GM12801 (cell line): Measurements from ENCODE around the gene PXK.
A peak's percentile ranks its signal among the peaks of the same experiment; 100 is the strongest.

Experiments used
- CTCF ChIP-seq: IDR thresholded peaks from one replicate; pipeline ENCODE4 v1.5.1; 2011; ENCODE audit warnings: control low read depth; ENCODE audit not compliant: insufficient read length; ENCODE audit errors: extremely low read depth

Gene PXK

GRCh38 chr3:58296269-58296668, 36.4 kb upstream of the PXK start:
- TF ChIP-seq CTCF: no peak

GRCh38 chr3:58296843-58297242, 35.8 kb upstream of the PXK start:
- no peak for TF ChIP-seq CTCF

- no peak for TF ChIP-seq CTCF
These were observed 34.5 kb upstream of the PXK start for GRCh38 chr3:58298190-58298589.

GRCh38 chr3:58299075-58299474, 33.6 kb upstream of the PXK start:
- no peak for TF ChIP-seq CTCF

GRCh38 chr3:58299839-58300516, 32.7 kb upstream of the PXK start:
- no peak for TF ChIP-seq CTCF

- peak; percentile 93 for TF ChIP-seq CTCF
These were observed 26.6 kb upstream of the PXK start, which contains the start of the genes HTD2 and RPP14 for GRCh38 chr3:58305882-58306711. Gene HTD2, plus strand, starts transcription at chr3:58306520. Its CDS starts 11,094 bp downstream, at chr3:58317614. Gene RPP14, plus strand, starts transcription at chr3:58306245. Its CDS starts 4,085 bp downstream, at chr3:58310330.

- no peak for TF ChIP-seq CTCF
These were observed 25.0 kb upstream of the PXK start for GRCh38 chr3:58307639-58308215.
